ENCODE data around the gene TMEM40. TPM values are rescaled to one million over a fixed set of nuclear protein-coding genes. Genes with fewer than 3 reads are reported as not detected.

TMEM40 gene
- total RNA-seq, 1 donor from 2014 or later: not detected

DNA sequence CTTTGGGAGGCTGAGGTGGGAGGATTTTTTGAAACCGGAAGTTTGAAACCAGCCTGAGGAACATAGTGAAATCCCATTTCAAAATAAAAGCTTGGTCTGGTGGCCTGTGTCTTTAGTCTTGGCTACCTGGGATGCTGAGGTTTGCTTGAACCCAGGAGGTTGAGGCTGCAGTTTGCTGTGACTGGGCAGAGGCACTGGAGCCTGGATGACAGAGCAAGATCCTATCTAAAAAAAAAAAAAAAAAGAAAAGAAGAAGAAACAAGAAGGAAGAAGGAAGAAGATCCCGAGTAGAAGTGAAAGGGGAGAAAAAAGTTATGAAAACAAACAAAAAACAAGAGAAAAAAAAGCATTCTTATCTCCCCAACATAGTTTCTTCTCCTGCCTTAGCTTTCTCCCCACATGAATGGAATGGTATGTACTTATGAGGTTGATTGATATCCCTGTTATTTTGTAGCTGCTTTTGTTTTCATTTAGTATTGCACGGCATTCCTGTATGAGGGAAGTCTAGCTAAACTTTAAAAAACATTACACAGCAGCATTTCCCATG, 42.4 kb downstream of the TMEM40 start:
- Mint-ChIP-seq H3K36me3 (ENCODE audit: insufficient read depth) (no peaks in the 10 kb centered on the region), H3K27me3 (no peaks in the 10 kb centered on the region), H3K4me1 (ENCODE audit: low read depth) (peaks cover 9% of the 10 kb centered on the region), H3K9me3 (ENCODE audit: low read depth) (no peaks in the 10 kb centered on the region), H3K4me3 (ENCODE audit: low read depth) (no peak overlapping the region), H3K27ac (no peak overlapping the region)
- DNase-seq (ENCODE audit: low spot score, unreplicated experiment): no peak
- TF ChIP-seq, protein P1, sequence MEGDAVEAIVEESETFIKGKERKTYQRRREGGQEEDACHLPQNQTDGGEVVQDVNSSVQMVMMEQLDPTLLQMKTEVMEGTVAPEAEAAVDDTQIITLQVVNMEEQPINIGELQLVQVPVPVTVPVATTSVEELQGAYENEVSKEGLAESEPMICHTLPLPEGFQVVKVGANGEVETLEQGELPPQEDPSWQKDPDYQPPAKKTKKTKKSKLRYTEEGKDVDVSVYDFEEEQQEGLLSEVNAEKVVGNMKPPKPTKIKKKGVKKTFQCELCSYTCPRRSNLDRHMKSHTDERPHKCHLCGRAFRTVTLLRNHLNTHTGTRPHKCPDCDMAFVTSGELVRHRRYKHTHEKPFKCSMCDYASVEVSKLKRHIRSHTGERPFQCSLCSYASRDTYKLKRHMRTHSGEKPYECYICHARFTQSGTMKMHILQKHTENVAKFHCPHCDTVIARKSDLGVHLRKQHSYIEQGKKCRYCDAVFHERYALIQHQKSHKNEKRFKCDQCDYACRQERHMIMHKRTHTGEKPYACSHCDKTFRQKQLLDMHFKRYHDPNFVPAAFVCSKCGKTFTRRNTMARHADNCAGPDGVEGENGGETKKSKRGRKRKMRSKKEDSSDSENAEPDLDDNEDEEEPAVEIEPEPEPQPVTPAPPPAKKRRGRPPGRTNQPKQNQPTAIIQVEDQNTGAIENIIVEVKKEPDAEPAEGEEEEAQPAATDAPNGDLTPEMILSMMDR (IDR thresholded peaks at IDR 0.05; ENCODE audit: unreplicated experiment): no peak

DNA sequence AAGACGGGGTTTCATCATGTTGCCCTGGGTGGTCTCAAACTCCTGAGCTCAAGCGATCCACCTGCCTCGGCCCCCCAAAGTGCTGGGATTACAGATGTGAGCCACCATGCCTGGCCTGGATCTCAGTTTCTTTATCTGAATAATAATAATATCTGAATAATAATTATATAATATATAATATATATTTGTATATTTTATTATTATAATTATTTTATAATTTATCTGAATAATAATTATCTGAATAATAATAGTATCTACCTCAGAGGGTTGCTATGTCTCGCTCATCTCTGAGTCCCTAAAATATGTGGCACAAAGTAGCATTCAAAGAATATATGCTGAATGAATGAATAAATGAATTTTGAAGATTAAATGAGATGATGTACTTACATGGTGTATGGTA, 44.8 kb downstream of the TMEM40 start:
- H3K9me3 Mint-ChIP-seq (ENCODE audit: low read depth): no peaks in the 10 kb centered on the region
- no peak for DNase-seq (ENCODE audit: low spot score, unreplicated experiment)
- H3K4me3 Mint-ChIP-seq (ENCODE audit: low read depth): no peak overlapping the region
- no peaks in the 10 kb centered on the region for H3K27me3 Mint-ChIP-seq
- H3K27ac Mint-ChIP-seq: no peak overlapping the region
- H3K36me3 Mint-ChIP-seq (ENCODE audit: insufficient read depth): no peaks in the 10 kb centered on the region
- H3K4me1 Mint-ChIP-seq (ENCODE audit: low read depth): no peaks in the 10 kb centered on the region
- TF ChIP-seq, protein P1 (IDR thresholded peaks at IDR 0.05; ENCODE audit: unreplicated experiment): no peak

DNA sequence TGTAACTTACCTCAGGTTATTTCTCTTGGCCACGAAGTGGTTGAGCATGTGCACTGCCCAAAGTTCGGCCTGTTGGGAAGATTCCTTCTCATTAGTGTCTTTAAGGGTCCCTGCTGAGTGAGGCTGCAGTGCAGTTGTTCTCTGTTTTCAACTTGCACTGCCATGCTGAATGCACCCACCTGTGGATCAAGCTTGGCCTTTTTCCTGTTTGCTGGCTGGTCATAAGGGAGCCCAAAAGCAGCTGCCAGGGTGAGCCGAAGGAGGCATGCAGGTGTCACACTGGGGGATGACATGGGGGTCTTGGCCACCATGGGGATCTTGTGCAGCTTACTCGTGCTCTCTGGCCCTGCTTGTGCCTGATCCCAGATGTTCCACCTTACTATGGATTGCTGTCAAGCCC, 49.0 kb downstream of the TMEM40 start:
- H3K4me1 Mint-ChIP-seq (ENCODE audit: low read depth): no peaks in the 10 kb centered on the region
- no peak overlapping the region for H3K27ac Mint-ChIP-seq
- TF ChIP-seq, protein P1 (IDR thresholded peaks at IDR 0.05; ENCODE audit: unreplicated experiment): no peak
- H3K36me3 Mint-ChIP-seq (ENCODE audit: insufficient read depth): no peaks in the 10 kb centered on the region
- DNase-seq (ENCODE audit: low spot score, unreplicated experiment): no peak
- H3K9me3 Mint-ChIP-seq (ENCODE audit: low read depth): no peaks in the 10 kb centered on the region
- H3K27me3 Mint-ChIP-seq: peaks cover 5% of the 10 kb centered on the region
- no peak overlapping the region for H3K4me3 Mint-ChIP-seq (ENCODE audit: low read depth)

DNA sequence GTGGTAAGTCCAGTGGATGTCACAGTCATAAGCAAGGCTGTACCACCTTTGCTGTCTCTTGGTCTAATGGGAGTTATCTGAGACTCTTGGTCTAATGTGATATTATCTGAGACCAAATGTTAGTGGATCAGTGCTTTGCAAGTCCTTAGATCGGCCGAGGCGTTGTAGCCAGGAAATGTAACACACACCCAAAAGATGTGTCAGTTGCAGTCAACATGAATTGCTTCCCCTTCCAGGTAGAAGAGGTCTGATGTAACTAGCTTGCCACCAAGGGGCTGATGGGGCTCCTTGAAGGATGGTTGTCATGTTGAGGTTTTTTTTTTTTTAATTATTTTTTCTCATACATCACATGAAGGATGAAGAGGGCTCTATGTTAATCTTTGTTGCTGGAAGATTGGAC, 49.7 kb downstream of the TMEM40 start:
- Mint-ChIP-seq H3K27me3 (peaks cover 5% of the 10 kb centered on the region), H3K9me3 (ENCODE audit: low read depth) (no peaks in the 10 kb centered on the region), H3K4me1 (ENCODE audit: low read depth) (no peaks in the 10 kb centered on the region), H3K4me3 (ENCODE audit: low read depth) (no peak overlapping the region), H3K27ac (no peak overlapping the region), H3K36me3 (ENCODE audit: insufficient read depth) (no peaks in the 10 kb centered on the region)
- TF ChIP-seq, protein P1 (IDR thresholded peaks at IDR 0.05; ENCODE audit: unreplicated experiment): no peak
- DNase-seq (ENCODE audit: low spot score, unreplicated experiment): no peak

DNA sequence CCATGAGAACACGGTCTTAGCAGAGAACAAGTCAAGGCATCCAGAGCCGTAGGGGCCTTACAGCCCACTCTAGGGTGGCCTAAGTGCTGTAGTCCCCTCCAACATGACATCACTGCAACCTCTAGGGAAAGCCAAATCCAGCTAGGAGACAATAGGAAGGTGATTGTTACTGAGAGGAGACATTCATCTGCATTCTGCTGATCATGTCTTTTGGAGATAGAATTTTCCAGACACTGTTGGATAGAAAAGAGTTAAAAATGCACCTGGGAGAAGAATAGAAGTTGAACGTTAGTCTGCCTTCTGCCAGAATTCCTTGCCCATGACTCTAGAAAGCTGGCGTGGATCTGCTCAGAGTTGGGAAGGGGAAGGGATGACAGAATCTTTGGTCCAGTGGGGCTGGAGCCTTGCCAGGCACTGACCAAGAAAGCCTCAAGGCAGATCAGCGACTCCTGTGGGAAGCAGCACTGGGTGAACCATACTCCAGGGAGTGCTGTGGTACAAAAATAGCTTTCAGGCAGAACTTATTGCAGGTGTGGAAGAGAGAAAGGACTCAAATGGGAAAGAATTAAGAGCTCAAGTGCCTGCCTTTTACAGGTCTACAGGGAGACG, 50.4 kb downstream of the TMEM40 start:
- Mint-ChIP-seq H3K27ac (no peak overlapping the region), H3K27me3 (peaks cover 5% of the 10 kb centered on the region), H3K4me3 (ENCODE audit: low read depth) (no peak overlapping the region), H3K36me3 (ENCODE audit: insufficient read depth) (no peaks in the 10 kb centered on the region), H3K9me3 (ENCODE audit: low read depth) (no peaks in the 10 kb centered on the region), H3K4me1 (ENCODE audit: low read depth) (no peaks in the 10 kb centered on the region)
- DNase-seq (ENCODE audit: low spot score, unreplicated experiment): no peak
- TF ChIP-seq, protein P1 (IDR thresholded peaks at IDR 0.05; ENCODE audit: unreplicated experiment): no peak
